CD4-positive, alpha-beta T cell (primary cell): Measurements from ENCODE around the gene LIN37. TPM values are rescaled to one million over a fixed set of nuclear protein-coding genes. Genes with fewer than 3 reads are reported as not detected.

ENCODE experiments used
- ATAC-seq: fragments of 200-7000 bp; cut with Tn5 transposase; one replicate; pipeline ENCODE4 v1.10.0; 2022; ENCODE audit warnings: mild to moderate bottlenecking; ENCODE audit not compliant: poor library complexity
- CTCF ChIA-PET: fragments of 350-600 bp; sonication (Branson Sonifier 250); formaldehyde crosslinking; loops from one replicate; lab custom pipeline; 2021; ENCODE audit warnings: antibody characterized with exemption, inconsistent platforms; lab: Charles Lee
- POLR2A ChIA-PET: fragments of 350-600 bp; sonication (Branson Sonifier 250); formaldehyde crosslinking; loops from one replicate; lab custom pipeline; 2021; ENCODE audit warnings: antibody characterized with exemption, inconsistent platforms; lab: Charles Lee
- DNase-seq, 14 experiments: peaks; one replicate each; pipeline ENCODE4 v3.0.0-alpha.2; 2013 to 2020; ENCODE audit warnings: mixed read lengths in 2 of 14
- H3K27ac ChIP-seq, 2 donors: one replicate each; pipeline versions ENCODE4 v1.5.1 to v1.7.0; 2013; ENCODE audit warnings: low read length in 2 of 2, low read depth in 1 of 2, mild to moderate bottlenecking in 1 of 2
- H3K27me3 ChIP-seq, 2 experiments: 1 replicate in 1 of 2; 2 replicates in 1 of 2; pipeline versions ENCODE4 v1.6.1 to v1.7.0; 2013; ENCODE audit warnings: low read length in 2 of 2, control low read depth in 1 of 2, mild to moderate bottlenecking in 1 of 2, moderate library complexity in 1 of 2; ENCODE audit not compliant: insufficient read depth in 2 of 2, control insufficient read depth in 1 of 2
- H3K36me3 ChIP-seq: one replicate; pipeline ENCODE4 v1.6.1; 2013; ENCODE audit warnings: low read length, control low read depth; ENCODE audit not compliant: insufficient read depth
- H3K4me1 ChIP-seq: one replicate; pipeline ENCODE4 v1.6.1; 2013; ENCODE audit warnings: low read length, control low read depth; ENCODE audit not compliant: insufficient read depth
- H3K4me3 ChIP-seq: one replicate; pipeline ENCODE4 v1.5.1; 2013; ENCODE audit warnings: mild to moderate bottlenecking, low read length, moderate library complexity
- H3K9me3 ChIP-seq, 2 experiments: 1 replicate in 1 of 2; 2 replicates in 1 of 2; pipeline versions ENCODE4 v1.6.1 to v1.7.0; 2013; ENCODE audit warnings: low read length in 2 of 2, mild to moderate bottlenecking in 2 of 2, control low read depth in 1 of 2, moderate library complexity in 1 of 2; ENCODE audit not compliant: control insufficient read depth in 1 of 2, insufficient read depth in 1 of 2
- H3K27ac Mint-ChIP-seq: one replicate; pipeline ENCODE4 v1.8.0; 2020; ENCODE audit warnings: mixed read lengths
- H3K27me3 Mint-ChIP-seq: one replicate; pipeline ENCODE4 v1.8.0; 2021; ENCODE audit warnings: mixed read lengths
- H3K36me3 Mint-ChIP-seq: one replicate; pipeline ENCODE4 v1.8.0; 2021; ENCODE audit warnings: low read depth, mixed read lengths
- H3K4me1 Mint-ChIP-seq: one replicate; pipeline ENCODE4 v1.8.0; 2021; ENCODE audit warnings: low read depth, mixed read lengths
- H3K4me3 Mint-ChIP-seq: one replicate; pipeline ENCODE4 v1.8.0; 2020; ENCODE audit warnings: mild to moderate bottlenecking, mixed read lengths
- H3K9me3 Mint-ChIP-seq: one replicate; pipeline ENCODE4 v1.8.0; 2020; ENCODE audit warnings: mixed read lengths
- CTCF ChIP-seq: fragments of 200-600 bp; IDR thresholded peaks from one replicate; pipeline ENCODE4 v1.8.0; 2022; ENCODE audit warnings: antibody characterized with exemption, mild to moderate bottlenecking
- intact Hi-C, 2 experiments: fragments of 100-400 bp; cut with DNase I in 1 of 2; cut with micrococcal nuclease in 1 of 2; formaldehyde crosslinking; loops; one replicate each; pipeline versions ENCODE4 v1.15.1 to v1.9.0; 2023 to 2025; cut with DNase I, micrococcal nuclease
- polyA plus RNA-seq, 2 donors: library from polyadenylated mRNA; unstranded; fragments of 120-200 nt; gene quantifications; one replicate each; pipeline ENCODE4 v1.2.1, GENCODE V29; 2013
- total RNA-seq, 174 experiments: library from RNA in 2 of 174; stranded (reverse) in 2 of 174; gene quantifications; one replicate each; pipeline ENCODE4 v1.2.3 and lab custom pipeline; 2021 to 2026

Gene LIN37
- total RNA-seq (1 to 10 TPM; 4.8 to 6.0 TPM), total RNA-seq (lab: John Stamatoyannopoulos, UW) (0.80 to 8.7 (median 3.0) reads per million in 172 experiments)
- 12.0 TPM for polyA plus RNA-seq (2013, experiment 1 of 2)
- polyA plus RNA-seq (2013, experiment 2 of 2): 15.5 TPM

DNA sequence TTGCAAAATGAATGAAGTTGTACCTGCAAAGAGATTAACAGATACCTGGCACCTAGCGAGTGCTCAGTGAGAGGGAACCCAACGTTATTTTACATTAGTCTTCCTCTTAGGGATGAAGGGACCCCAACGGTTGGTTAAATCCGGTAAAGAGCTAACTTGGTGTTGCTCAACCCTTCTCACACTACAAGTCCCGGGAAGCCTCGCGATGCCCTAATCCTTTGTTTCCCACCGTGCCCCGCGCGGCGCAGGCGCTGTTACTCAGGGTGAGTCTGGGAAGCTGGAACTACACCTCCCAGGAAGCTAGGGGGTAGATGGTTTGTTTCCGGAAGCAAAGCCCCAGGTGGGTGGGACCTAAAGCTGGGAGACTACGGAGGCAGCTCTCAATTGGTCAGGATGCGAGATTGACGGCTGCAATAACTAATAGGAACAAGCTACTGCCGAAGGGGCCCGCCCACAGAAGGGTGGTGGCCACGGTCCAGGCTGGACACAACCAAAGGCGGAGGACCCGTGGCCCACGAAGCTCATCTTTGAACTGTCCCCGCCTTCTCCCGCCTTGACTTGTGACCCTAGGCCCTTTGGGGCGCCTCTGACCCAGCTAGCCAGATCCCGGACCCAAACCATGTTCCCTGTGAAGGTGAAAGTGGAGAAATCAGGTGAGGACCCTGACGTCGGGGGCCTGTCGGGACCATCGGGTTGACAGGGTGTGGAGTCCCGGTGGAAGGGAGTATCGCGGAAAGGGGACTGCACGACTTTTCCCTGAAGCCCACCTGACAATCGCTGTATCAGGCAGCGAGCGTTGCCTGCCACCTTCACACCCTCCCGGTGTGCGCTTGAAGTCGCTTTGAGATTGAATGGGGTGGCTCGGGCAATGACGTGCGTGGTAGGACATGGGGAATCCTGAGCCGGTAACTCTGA, at the start of gene LIN37:
LIN37 (plus strand) TSS at position 471 of the 915 bp plus-strand sequence; CDS start at position 620, 149 bp downstream.
- H3K27ac Mint-ChIP-seq: peak within 1 kb of the TSS; percentile 89
- peak within 1 kb of the TSS; percentile 98 for H3K4me3 Mint-ChIP-seq
- peak; percentile 95 to 100 (median 98) for DNase-seq
- H3K4me3 ChIP-seq: peak within 1 kb of the TSS; percentile 94
- H3K9me3 ChIP-seq: no peaks in the 10 kb centered on the region
- H3K36me3 ChIP-seq: peaks cover 14% of the 10 kb centered on the region
- H3K27ac ChIP-seq: peak within 1 kb of the TSS; percentile 61 to 75
- intact Hi-C loops: loop anchor here (1.0 to 10.0 kb wide), 6 partner anchors 9 to 366 kb away; partner anchors contain the start of genes HSPB6 (in 1 of the 2), LRFN3 (in 1 of the 2), OVOL3 (in 1 of the 2) and POLR2I (in 1 of the 2)
- H3K9me3 Mint-ChIP-seq: no peaks in the 10 kb centered on the region
- ChIA-PET CTCF (interaction anchor here (1.0 kb wide), 2 partner anchors 33 to 211 kb away, joined by 3 to 5 read pairs; no protein-coding TSS in a partner anchor), POLR2A (interaction anchor here (0.8 to 1.7 kb wide), 16 partner anchors 8 to 741 kb away, joined by 3 to 17 read pairs (median 5); partner anchors contain the start of genes COX6B1, POLR2I, PROSER3 and ZNF566)
- H3K4me1 Mint-ChIP-seq: peaks cover 37% of the 10 kb centered on the region
- peak; percentile 70 for ATAC-seq
- no peaks in the 10 kb centered on the region for H3K27me3 ChIP-seq
- TF ChIP-seq CTCF: no peak
- H3K4me1 ChIP-seq: peaks cover 49% of the 10 kb centered on the region
- H3K27me3 Mint-ChIP-seq: no peaks in the 10 kb centered on the region
- peaks cover 30% of the 10 kb centered on the region for H3K36me3 Mint-ChIP-seq

- intact Hi-C loops: loop anchor here (1.0 to 5.0 kb wide), 5 partner anchors 9 to 55 kb away; partner anchors contain the start of genes COX6B1 (in 1 of the 2), LIN37 (in 1 of the 2), PSENEN (in 1 of the 2) and U2AF1L4 (in 1 of the 2)
- peaks cover 19% of the 10 kb centered on the region for H3K4me1 ChIP-seq
- H3K27ac Mint-ChIP-seq: peak overlapping the region; percentile 70
- no peaks in the 10 kb centered on the region for H3K27me3 ChIP-seq
- H3K4me3 Mint-ChIP-seq: peak overlapping the region; percentile 94
- no peak overlapping the region for H3K27ac ChIP-seq
- peaks cover 7% of the 10 kb centered on the region for H3K4me1 Mint-ChIP-seq
- DNase-seq: peak; percentile 83 to 97 (median 89)
- H3K4me3 ChIP-seq: peak overlapping the region; percentile 83
- CTCF ChIA-PET: interaction anchor here (0.7 to 1.8 kb wide), 3 partner anchors 8 to 34 kb away, joined by 3 to 4 read pairs (median 3); no protein-coding TSS in a partner anchor
- no peaks in the 10 kb centered on the region for H3K9me3 ChIP-seq
- no peaks in the 10 kb centered on the region for H3K9me3 Mint-ChIP-seq
- H3K27me3 Mint-ChIP-seq: no peaks in the 10 kb centered on the region
- ATAC-seq: peak; percentile 99
- TF ChIP-seq CTCF: no peak
- POLR2A ChIA-PET: interaction anchor here (0.7 to 3.3 kb wide), 18 partner anchors 9 to 430 kb away, joined by 3 to 63 read pairs (median 7); partner anchors contain the start of genes ALKBH6, COX6B1, HAUS5 and HSPB6
- no peaks in the 10 kb centered on the region for H3K36me3 ChIP-seq
- H3K36me3 Mint-ChIP-seq: no peaks in the 10 kb centered on the region
Measured at GRCh38 chr19:35702223-35703012, 46.0 kb upstream of the LIN37 start.
